ENCODE measurements around the gene PTPRK.

Gene PTPRK

GRCh38 chr6:128412680-128413079 lies 107.7 kb downstream of the PTPRK start:
- peaks cover 9% of the 10 kb centered on the region for H3K4me1 ChIP-seq (ENCODE audit: control insufficient read depth, insufficient read depth, low read length)
- no peaks in the 10 kb centered on the region for H3K36me3 ChIP-seq (ENCODE audit: control insufficient read depth, insufficient read depth, low read length)
- H3K9me3 ChIP-seq (ENCODE audit: control insufficient read depth, insufficient read depth, low read depth, low read length): no peaks in the 10 kb centered on the region
- no peak overlapping the region for H3K9ac ChIP-seq (ENCODE audit: low read length)
- H3K27ac ChIP-seq (ENCODE audit: low read depth, low read length): no peak overlapping the region
- no peaks in the 10 kb centered on the region for H3K27me3 ChIP-seq (ENCODE audit: control insufficient read depth, insufficient read depth, low read length)
- no peak overlapping the region for H3K4me3 ChIP-seq (ENCODE audit: low read depth, low read length)

- Histone ChIP-seq H3K4me1 (ENCODE audit: control insufficient read depth, insufficient read depth, low read length) (peaks cover 9% of the 10 kb centered on the region), H3K9me3 (ENCODE audit: control insufficient read depth, insufficient read depth, low read depth, low read length) (no peaks in the 10 kb centered on the region), H3K9ac (ENCODE audit: low read length) (no peak overlapping the region), H3K36me3 (ENCODE audit: control insufficient read depth, insufficient read depth, low read length) (no peaks in the 10 kb centered on the region), H3K27me3 (ENCODE audit: control insufficient read depth, insufficient read depth, low read length) (no peaks in the 10 kb centered on the region), H3K27ac (ENCODE audit: low read depth, low read length) (no peak overlapping the region), H3K4me3 (ENCODE audit: low read depth, low read length) (no peak overlapping the region)
Observed at GRCh38 chr6:128410584-128410983, 109.8 kb downstream of the PTPRK start.

GRCh38 chr6:128409003-128409402 lies 111.4 kb downstream of the PTPRK start:
- Histone ChIP-seq H3K4me3 (ENCODE audit: low read depth, low read length) (no peak overlapping the region), H3K9me3 (ENCODE audit: control insufficient read depth, insufficient read depth, low read depth, low read length) (no peaks in the 10 kb centered on the region), H3K4me1 (ENCODE audit: control insufficient read depth, insufficient read depth, low read length) (peaks cover 9% of the 10 kb centered on the region), H3K27ac (ENCODE audit: low read depth, low read length) (no peak overlapping the region), H3K9ac (ENCODE audit: low read length) (no peak overlapping the region), H3K27me3 (ENCODE audit: control insufficient read depth, insufficient read depth, low read length) (no peaks in the 10 kb centered on the region), H3K36me3 (ENCODE audit: control insufficient read depth, insufficient read depth, low read length) (no peaks in the 10 kb centered on the region)

- Histone ChIP-seq H3K9ac (ENCODE audit: low read length) (no peak overlapping the region), H3K4me3 (ENCODE audit: low read depth, low read length) (no peak overlapping the region), H3K4me1 (ENCODE audit: control insufficient read depth, insufficient read depth, low read length) (peaks cover 9% of the 10 kb centered on the region)
Observed at GRCh38 chr6:128406453-128406852, 113.9 kb downstream of the PTPRK start.

GRCh38 chr6:128403618-128404444 lies 116.6 kb downstream of the PTPRK start:
- Histone ChIP-seq H3K9ac (ENCODE audit: low read length) (no peak overlapping the region), H3K4me3 (ENCODE audit: low read depth, low read length) (no peak overlapping the region), H3K4me1 (ENCODE audit: control insufficient read depth, insufficient read depth, low read length) (no peaks in the 10 kb centered on the region), H3K9me3 (ENCODE audit: control insufficient read depth, insufficient read depth, low read depth, low read length) (no peaks in the 10 kb centered on the region), H3K27me3 (ENCODE audit: control insufficient read depth, insufficient read depth, low read length) (no peaks in the 10 kb centered on the region), H3K27ac (ENCODE audit: low read depth, low read length) (no peak overlapping the region), H3K36me3 (ENCODE audit: control insufficient read depth, insufficient read depth, low read length) (no peaks in the 10 kb centered on the region)

More at GRCh38 chr6:128406453-128406852, 113.9 kb downstream of the PTPRK start:
- Histone ChIP-seq H3K27ac (ENCODE audit: low read depth, low read length) (no peak overlapping the region), H3K36me3 (ENCODE audit: control insufficient read depth, insufficient read depth, low read length) (no peaks in the 10 kb centered on the region), H3K27me3 (ENCODE audit: control insufficient read depth, insufficient read depth, low read length) (no peaks in the 10 kb centered on the region), H3K9me3 (ENCODE audit: control insufficient read depth, insufficient read depth, low read depth, low read length) (no peaks in the 10 kb centered on the region)

GRCh38 chr6:128400875-128401274 lies 119.5 kb downstream of the PTPRK start:
- Histone ChIP-seq H3K4me3 (ENCODE audit: low read depth, low read length) (no peak overlapping the region), H3K27ac (ENCODE audit: low read depth, low read length) (no peak overlapping the region), H3K27me3 (ENCODE audit: control insufficient read depth, insufficient read depth, low read length) (no peaks in the 10 kb centered on the region), H3K36me3 (ENCODE audit: control insufficient read depth, insufficient read depth, low read length) (no peaks in the 10 kb centered on the region), H3K9ac (ENCODE audit: low read length) (no peak overlapping the region), H3K9me3 (ENCODE audit: control insufficient read depth, insufficient read depth, low read depth, low read length) (no peaks in the 10 kb centered on the region), H3K4me1 (ENCODE audit: control insufficient read depth, insufficient read depth, low read length) (no peaks in the 10 kb centered on the region)

- no peaks in the 10 kb centered on the region for H3K27me3 ChIP-seq (ENCODE audit: control insufficient read depth, insufficient read depth, low read length)
- no peaks in the 10 kb centered on the region for H3K4me1 ChIP-seq (ENCODE audit: control insufficient read depth, insufficient read depth, low read length)
- H3K4me3 ChIP-seq (ENCODE audit: low read depth, low read length): no peak overlapping the region
- H3K9me3 ChIP-seq (ENCODE audit: control insufficient read depth, insufficient read depth, low read depth, low read length): no peaks in the 10 kb centered on the region
- H3K27ac ChIP-seq (ENCODE audit: low read depth, low read length): no peak overlapping the region
- no peaks in the 10 kb centered on the region; the same call in 1 of the 2 replicates for H3K36me3 ChIP-seq (ENCODE audit: control insufficient read depth, insufficient read depth, low read length)
- H3K9ac ChIP-seq (ENCODE audit: low read length): no peak overlapping the region
Observed at GRCh38 chr6:128397996-128398395, 122.4 kb downstream of the PTPRK start.

GRCh38 chr6:128395596-128395995 lies 124.8 kb downstream of the PTPRK start:
- H3K4me1 ChIP-seq (ENCODE audit: control insufficient read depth, insufficient read depth, low read length): no peaks in the 10 kb centered on the region
- no peak overlapping the region for H3K9ac ChIP-seq (ENCODE audit: low read length)
- no peaks in the 10 kb centered on the region for H3K9me3 ChIP-seq (ENCODE audit: control insufficient read depth, insufficient read depth, low read depth, low read length)
- H3K27me3 ChIP-seq (ENCODE audit: control insufficient read depth, insufficient read depth, low read length): no peaks in the 10 kb centered on the region
- H3K4me3 ChIP-seq (ENCODE audit: low read depth, low read length): no peak overlapping the region
- no peaks in the 10 kb centered on the region; the same call in 1 of the 2 replicates for H3K36me3 ChIP-seq (ENCODE audit: control insufficient read depth, insufficient read depth, low read length)
- no peak overlapping the region for H3K27ac ChIP-seq (ENCODE audit: low read depth, low read length)

GRCh38 chr6:128395188-128395587 lies 125.2 kb downstream of the PTPRK start:
- H3K4me3 ChIP-seq (ENCODE audit: low read depth, low read length): no peak overlapping the region
- H3K9ac ChIP-seq (ENCODE audit: low read length): no peak overlapping the region
- H3K27ac ChIP-seq (ENCODE audit: low read depth, low read length): no peak overlapping the region
- H3K36me3 ChIP-seq (ENCODE audit: control insufficient read depth, insufficient read depth, low read length): no peaks in the 10 kb centered on the region; the same call in 1 of the 2 replicates
- no peaks in the 10 kb centered on the region for H3K27me3 ChIP-seq (ENCODE audit: control insufficient read depth, insufficient read depth, low read length)
- no peaks in the 10 kb centered on the region for H3K4me1 ChIP-seq (ENCODE audit: control insufficient read depth, insufficient read depth, low read length)
- no peaks in the 10 kb centered on the region for H3K9me3 ChIP-seq (ENCODE audit: control insufficient read depth, insufficient read depth, low read depth, low read length)

GRCh38 chr6:128394167-128394566 lies 126.2 kb downstream of the PTPRK start:
- Histone ChIP-seq H3K9ac (ENCODE audit: low read length) (no peak overlapping the region), H3K4me1 (ENCODE audit: control insufficient read depth, insufficient read depth, low read length) (no peaks in the 10 kb centered on the region), H3K27me3 (ENCODE audit: control insufficient read depth, insufficient read depth, low read length) (no peaks in the 10 kb centered on the region), H3K36me3 (ENCODE audit: control insufficient read depth, insufficient read depth, low read length) (no peaks in the 10 kb centered on the region; the same call in 1 of the 2 replicates), H3K27ac (ENCODE audit: low read depth, low read length) (no peak overlapping the region), H3K4me3 (ENCODE audit: low read depth, low read length) (no peak overlapping the region), H3K9me3 (ENCODE audit: control insufficient read depth, insufficient read depth, low read depth, low read length) (no peaks in the 10 kb centered on the region)

GRCh38 chr6:128389820-128390534 lies 130.4 kb downstream of the PTPRK start:
- no peaks in the 10 kb centered on the region for H3K36me3 ChIP-seq (ENCODE audit: control insufficient read depth, insufficient read depth, low read length)
- no peaks in the 10 kb centered on the region for H3K27me3 ChIP-seq (ENCODE audit: control insufficient read depth, insufficient read depth, low read length)
- no peaks in the 10 kb centered on the region for H3K9me3 ChIP-seq (ENCODE audit: control insufficient read depth, insufficient read depth, low read depth, low read length)
- H3K4me3 ChIP-seq (ENCODE audit: low read depth, low read length): no peak overlapping the region
- H3K9ac ChIP-seq (ENCODE audit: low read length): no peak overlapping the region
- no peaks in the 10 kb centered on the region for H3K4me1 ChIP-seq (ENCODE audit: control insufficient read depth, insufficient read depth, low read length)
- H3K27ac ChIP-seq (ENCODE audit: low read depth, low read length): no peak overlapping the region

Measured in HUES6 (cell line).